ENCODE measurements around the gene DENND1C.

Gene DENND1C

GRCh38 chr19:6491802-6492592 is 10.4 kb upstream of the DENND1C start:
- Histone ChIP-seq H3F3A (ENCODE audit: control insufficient read depth, insufficient read depth) (no peaks in the 10 kb centered on the region), H3K27ac (ENCODE audit: low read depth, low read length) (no peak overlapping the region), H3K4me1 (ENCODE audit: control insufficient read depth, low read length) (peaks cover 14% of the 10 kb centered on the region), H3K9me2 (replicated peaks; ENCODE audit: control insufficient read depth, low read length) (no peaks in the 10 kb centered on the region), H3K9me3 (ENCODE audit: control insufficient read depth, insufficient read depth, low read length) (no peaks in the 10 kb centered on the region), H3K27me3 (ENCODE audit: control insufficient read depth, low read length) (no peaks in the 10 kb centered on the region), H4K20me1 (ENCODE audit: control insufficient read depth, insufficient read depth, low read depth, low read length) (no peaks in the 10 kb centered on the region), H3K79me2 (ENCODE audit: control insufficient read depth, low read length) (no peaks in the 10 kb centered on the region), H3K4me2 (ENCODE audit: low read length) (no peak overlapping the region), H3K4me3 (ENCODE audit: low read length) (no peak overlapping the region), H3K36me3 (ENCODE audit: control insufficient read depth, low read length) (no peaks in the 10 kb centered on the region)
- TF ChIP-seq CTCF (IDR thresholded peaks at IDR 0.05; ENCODE audit: low read depth, low read length, poor library complexity, severe bottlenecking) (no peak), EZH2phosphoT487 (IDR thresholded peaks at IDR 0.05; ENCODE audit: borderline replicate concordance, low read length) (no peak)

- peak overlapping the region; percentile 62 for H3K4me3 ChIP-seq (ENCODE audit: low read length)
- H3K36me3 ChIP-seq (ENCODE audit: control insufficient read depth, low read length), result no peaks in the 10 kb centered on the region
- H4K20me1 ChIP-seq (ENCODE audit: control insufficient read depth, insufficient read depth, low read depth, low read length), result no peaks in the 10 kb centered on the region
- no peaks in the 10 kb centered on the region for H3K9me2 ChIP-seq (replicated peaks; ENCODE audit: control insufficient read depth, low read length)
- H3K79me2 ChIP-seq (ENCODE audit: control insufficient read depth, low read length), result no peaks in the 10 kb centered on the region
- no peaks in the 10 kb centered on the region for H3F3A ChIP-seq (ENCODE audit: control insufficient read depth, insufficient read depth)
- H3K27me3 ChIP-seq (ENCODE audit: control insufficient read depth, low read length), result no peaks in the 10 kb centered on the region
- H3K4me2 ChIP-seq (ENCODE audit: low read length), result peak overlapping the region; percentile 70
- peaks cover 14% of the 10 kb centered on the region for H3K4me1 ChIP-seq (ENCODE audit: control insufficient read depth, low read length)
- no peak overlapping the region for H3K27ac ChIP-seq (ENCODE audit: low read depth, low read length)
- TF ChIP-seq CTCF (IDR thresholded peaks at IDR 0.05; ENCODE audit: low read depth, low read length, poor library complexity, severe bottlenecking), result no peak
- TF ChIP-seq EZH2phosphoT487 (IDR thresholded peaks at IDR 0.05; ENCODE audit: borderline replicate concordance, low read length), result no peak
- no peaks in the 10 kb centered on the region for H3K9me3 ChIP-seq (ENCODE audit: control insufficient read depth, insufficient read depth, low read length)
Observed at GRCh38 chr19:6490134-6490533, 8.5 kb upstream of the DENND1C start.

GRCh38 chr19:6489278-6490061 is 7.9 kb upstream of the DENND1C start:
- Histone ChIP-seq H3K4me3 (ENCODE audit: low read length) (peak overlapping the region; percentile 62), H3K9me2 (replicated peaks; ENCODE audit: control insufficient read depth, low read length) (no peaks in the 10 kb centered on the region), H3K27ac (ENCODE audit: low read depth, low read length) (no peak overlapping the region), H3K4me2 (ENCODE audit: low read length) (peak overlapping the region; percentile 70), H3F3A (ENCODE audit: control insufficient read depth, insufficient read depth) (no peaks in the 10 kb centered on the region), H3K27me3 (ENCODE audit: control insufficient read depth, low read length) (no peaks in the 10 kb centered on the region), H3K79me2 (ENCODE audit: control insufficient read depth, low read length) (no peaks in the 10 kb centered on the region), H3K36me3 (ENCODE audit: control insufficient read depth, low read length) (no peaks in the 10 kb centered on the region), H3K9me3 (ENCODE audit: control insufficient read depth, insufficient read depth, low read length) (no peaks in the 10 kb centered on the region), H4K20me1 (ENCODE audit: control insufficient read depth, insufficient read depth, low read depth, low read length) (no peaks in the 10 kb centered on the region), H3K4me1 (ENCODE audit: control insufficient read depth, low read length) (peaks cover 14% of the 10 kb centered on the region)
- TF ChIP-seq EZH2phosphoT487 (IDR thresholded peaks at IDR 0.05; ENCODE audit: borderline replicate concordance, low read length) (no peak), CTCF (IDR thresholded peaks at IDR 0.05; ENCODE audit: low read depth, low read length, poor library complexity, severe bottlenecking) (no peak)

Data from DOHH2 (cell line).